Naive thymus-derived CD4-positive, alpha-beta T cell (primary cell): Measurements from ENCODE around the gene DAPK3. TPM values are rescaled to one million over a fixed set of nuclear protein-coding genes. Genes with fewer than 3 reads are reported as not detected.
"Not testable (repeated sequence)": the region's sequence is repeated elsewhere in the genome, so short reads cannot be mapped to it uniquely, and the experiment has no call there.

Source experiments
- ATAC-seq: fragments of 150-1000 bp; cut with Tn5 transposase; 2 replicates; pipeline ENCODE4 v1.10.0; 2021; ENCODE audit warnings: mild to moderate bottlenecking, moderate library complexity
- CTCF ChIA-PET: fragments of 350-600 bp; sonication (Branson Sonifier 250); formaldehyde crosslinking; loops from one replicate; lab custom pipeline; 2021; ENCODE audit warnings: antibody characterized with exemption; lab: Charles Lee
- POLR2A ChIA-PET: fragments of 350-600 bp; sonication (Branson Sonifier 250); formaldehyde crosslinking; loops from one replicate; lab custom pipeline; 2021; ENCODE audit warnings: antibody characterized with exemption, inconsistent platforms; lab: Charles Lee
- DNase-seq, 9 donors: peaks; one replicate each; pipeline versions ENCODE4 v3.0.0 to v3.0.0-alpha.2; 2020 to 2022; ENCODE audit warnings: mixed read lengths in 1 of 9
- H3K27ac ChIP-seq: one replicate; pipeline ENCODE4 v1.7.0; 2013; ENCODE audit warnings: mild to moderate bottlenecking, low read depth, low read length, moderate library complexity
- H3K27me3 ChIP-seq, 2 donors: one replicate each; pipeline ENCODE4 v1.7.0; 2013; ENCODE audit warnings: low read length in 2 of 2, mild to moderate bottlenecking in 2 of 2, moderate library complexity in 2 of 2; ENCODE audit not compliant: control insufficient read depth in 2 of 2, insufficient read depth in 2 of 2
- H3K36me3 ChIP-seq, 3 experiments: 1 replicate in 2 of 3; 2 replicates in 1 of 3; pipeline ENCODE4 v1.7.0; 2013; ENCODE audit warnings: low read length in 3 of 3, mild to moderate bottlenecking in 3 of 3, moderate library complexity in 1 of 3; ENCODE audit not compliant: insufficient read depth in 3 of 3, control insufficient read depth in 2 of 3
- H3K4me1 ChIP-seq, 2 donors: one replicate each; pipeline ENCODE4 v1.7.0; 2013; ENCODE audit warnings: low read length in 2 of 2, mild to moderate bottlenecking in 2 of 2, moderate library complexity in 1 of 2; ENCODE audit not compliant: control insufficient read depth in 2 of 2, insufficient read depth in 2 of 2
- H3K4me3 ChIP-seq: 2 replicates; pipeline ENCODE4 v1.7.0; 2013; ENCODE audit warnings: mild to moderate bottlenecking, low read length
- H3K9me3 ChIP-seq, 3 experiments: 1 replicate in 2 of 3; 2 replicates in 1 of 3; pipeline ENCODE4 v1.7.0; 2013; ENCODE audit warnings: low read length in 3 of 3; ENCODE audit not compliant: control insufficient read depth in 2 of 3
- H3K27ac Mint-ChIP-seq, 9 donors: one replicate each; pipeline ENCODE4 v1.8.0; 2020 to 2022; ENCODE audit warnings: mixed read lengths in 9 of 9, mild to moderate bottlenecking in 8 of 9, moderate library complexity in 5 of 9, inconsistent platforms in 2 of 9
- H3K27me3 Mint-ChIP-seq, 5 donors: one replicate each; pipeline ENCODE4 v1.8.0; 2021 to 2022; ENCODE audit warnings: mixed read lengths in 5 of 5, mild to moderate bottlenecking in 1 of 5
- H3K36me3 Mint-ChIP-seq, 5 donors: one replicate each; pipeline ENCODE4 v1.8.0; 2020 to 2022; ENCODE audit warnings: mixed read lengths in 5 of 5, mild to moderate bottlenecking in 3 of 5, inconsistent platforms in 1 of 5
- H3K4me1 Mint-ChIP-seq, 7 donors: one replicate each; pipeline ENCODE4 v1.8.0; 2020 to 2022; ENCODE audit warnings: mixed read lengths in 7 of 7, mild to moderate bottlenecking in 3 of 7, inconsistent platforms in 1 of 7
- H3K4me3 Mint-ChIP-seq, 10 donors: one replicate each; pipeline ENCODE4 v1.8.0; 2020 to 2022; ENCODE audit warnings: mild to moderate bottlenecking in 10 of 10, mixed read lengths in 10 of 10, moderate library complexity in 6 of 10, inconsistent platforms in 2 of 10
- H3K9me3 Mint-ChIP-seq, 11 donors: one replicate each; pipeline ENCODE4 v1.8.0; 2020 to 2022; ENCODE audit warnings: mixed read lengths in 11 of 11, mild to moderate bottlenecking in 4 of 11, inconsistent platforms in 1 of 11, moderate library complexity in 1 of 11
- intact Hi-C, 2 donors: fragments of 100-400 bp; cut with micrococcal nuclease; formaldehyde crosslinking; loops; one replicate each; pipeline ENCODE4 v1.15.1; 2023
- polyA plus RNA-seq, 2 donors: library from polyadenylated mRNA; unstranded; fragments of 300-500 nt; fragmentation: Illumina TruSeq; gene quantifications; one replicate each; pipeline ENCODE4 v1.2.3, GENCODE V29; 2021
- total RNA-seq, 6 experiments: library from RNA in 5 of 6; stranded (reverse) in 5 of 6; gene quantifications; 1 replicate in 5 of 6; 2 replicates in 1 of 6; pipeline ENCODE4 v1.2.3 and lab custom pipeline; 2021 to 2026

Gene DAPK3
- total and polyA plus RNA-seq, 7 experiments from 2014 or later = 18.2 to 40.3 (median 33.9) TPM

DNA sequence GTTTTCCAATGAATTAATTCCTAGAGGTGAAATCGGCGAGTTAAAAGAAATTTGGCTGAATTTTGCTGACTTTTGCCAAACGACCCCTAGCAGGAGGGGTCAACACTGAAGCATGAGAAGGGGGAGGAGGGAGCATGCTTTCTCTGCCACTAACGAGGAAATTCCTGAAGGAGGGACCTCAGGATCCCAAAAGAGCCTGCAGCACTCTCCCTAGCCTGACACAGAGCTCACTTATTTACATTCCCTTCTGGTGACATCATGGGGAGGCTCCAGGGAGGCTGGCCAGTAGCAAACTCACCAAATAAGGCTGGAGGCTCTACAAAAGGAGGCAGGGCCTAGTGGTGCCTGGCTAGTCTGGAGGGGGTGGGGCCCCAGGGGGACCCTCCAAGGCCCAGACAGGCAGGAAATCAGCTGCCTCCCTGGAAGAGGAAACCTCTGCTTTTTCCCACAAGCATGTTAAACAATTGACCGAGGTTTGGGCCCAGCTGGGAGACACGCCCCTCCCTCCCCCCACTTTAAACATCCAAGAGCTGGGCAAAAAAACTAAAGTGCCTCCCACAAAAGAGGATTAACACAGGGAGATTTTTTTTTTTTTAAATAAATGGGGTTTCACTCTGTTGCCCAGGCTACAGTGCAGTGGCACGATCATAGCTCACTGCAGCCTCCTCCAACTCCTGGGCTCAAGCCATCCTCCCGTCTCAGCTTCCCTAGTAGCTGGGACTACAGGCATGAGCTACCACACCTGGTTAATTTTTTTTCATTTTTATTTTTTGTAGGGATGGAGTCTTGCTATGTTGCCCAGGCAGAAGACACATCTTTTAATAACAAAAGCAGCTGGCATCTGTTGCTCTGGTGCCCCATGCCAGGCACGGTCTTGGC lies 2.1 kb downstream of the DAPK3 start:
- Mint-ChIP-seq H3K27ac (peak overlapping the region in 4 of 9 donors; percentile 28 to 83 (median 53)), H3K4me1 (peaks cover 13 to 34% (median 29%) of the 10 kb centered on the region in 7 donors), H3K4me3 (peak overlapping the region in 9 of 10 donors; percentile 41 to 92 (median 89)), H3K27me3 (no peaks in the 10 kb centered on the region), H3K9me3 (no peaks in the 10 kb centered on the region), H3K36me3 (peaks cover 0 to 8% (median 4%) of the 10 kb centered on the region in 5 donors)
- Histone ChIP-seq H3K27ac (no peak overlapping the region), H3K9me3 (no peaks in the 10 kb centered on the region), H3K27me3 (no peaks in the 10 kb centered on the region), H3K4me3 (no peak overlapping the region), H3K36me3 (peaks cover 0 to 52% (median 0%) of the 10 kb centered on the region in 3 experiments), H3K4me1 (peaks cover 13 to 16% of the 10 kb centered on the region in 2 donors)
- ChIA-PET CTCF (interaction anchor here (1.1 to 1.2 kb wide), 2 partner anchors 19 to 22 kb away, joined by 4 read pairs; no protein-coding TSS in a partner anchor), POLR2A (interaction anchor here (1.4 kb wide), 1 partner anchor 16 kb away, joined by 9 read pairs; the partner anchor contains the start of gene EEF2)
- ATAC-seq (no peak), DNase-seq (no peak)
- intact Hi-C loops = no loop called here

- H3K9me3 ChIP-seq, intact Hi-C loops, H3K27ac Mint-ChIP-seq, H3K27me3 Mint-ChIP-seq, H3K4me3 ChIP-seq, H3K27me3 ChIP-seq, ATAC-seq, DNase-seq, POLR2A ChIA-PET, H3K27ac ChIP-seq, H3K9me3 Mint-ChIP-seq: not testable (repeated sequence)
- Mint-ChIP-seq H3K36me3 (peaks cover 0 to 12% (median 4%) of the 10 kb centered on the region in 5 donors), H3K4me3 (peak overlapping the region in 1 of 10 donors; percentile 59), H3K4me1 (peaks cover 13 to 34% (median 29%) of the 10 kb centered on the region in 7 donors)
- CTCF ChIA-PET = interaction anchor here (1.1 kb wide), 1 partner anchor 22 kb away, joined by 4 read pairs; no protein-coding TSS in a partner anchor
- Histone ChIP-seq H3K4me1 (peaks cover 13 to 16% of the 10 kb centered on the region in 2 donors), H3K36me3 (peaks cover 0 to 60% (median 0%) of the 10 kb centered on the region in 3 experiments)
These were observed 2.9 kb downstream of the DAPK3 start for GRCh38 chr19:3967983-3968382.

DNA sequence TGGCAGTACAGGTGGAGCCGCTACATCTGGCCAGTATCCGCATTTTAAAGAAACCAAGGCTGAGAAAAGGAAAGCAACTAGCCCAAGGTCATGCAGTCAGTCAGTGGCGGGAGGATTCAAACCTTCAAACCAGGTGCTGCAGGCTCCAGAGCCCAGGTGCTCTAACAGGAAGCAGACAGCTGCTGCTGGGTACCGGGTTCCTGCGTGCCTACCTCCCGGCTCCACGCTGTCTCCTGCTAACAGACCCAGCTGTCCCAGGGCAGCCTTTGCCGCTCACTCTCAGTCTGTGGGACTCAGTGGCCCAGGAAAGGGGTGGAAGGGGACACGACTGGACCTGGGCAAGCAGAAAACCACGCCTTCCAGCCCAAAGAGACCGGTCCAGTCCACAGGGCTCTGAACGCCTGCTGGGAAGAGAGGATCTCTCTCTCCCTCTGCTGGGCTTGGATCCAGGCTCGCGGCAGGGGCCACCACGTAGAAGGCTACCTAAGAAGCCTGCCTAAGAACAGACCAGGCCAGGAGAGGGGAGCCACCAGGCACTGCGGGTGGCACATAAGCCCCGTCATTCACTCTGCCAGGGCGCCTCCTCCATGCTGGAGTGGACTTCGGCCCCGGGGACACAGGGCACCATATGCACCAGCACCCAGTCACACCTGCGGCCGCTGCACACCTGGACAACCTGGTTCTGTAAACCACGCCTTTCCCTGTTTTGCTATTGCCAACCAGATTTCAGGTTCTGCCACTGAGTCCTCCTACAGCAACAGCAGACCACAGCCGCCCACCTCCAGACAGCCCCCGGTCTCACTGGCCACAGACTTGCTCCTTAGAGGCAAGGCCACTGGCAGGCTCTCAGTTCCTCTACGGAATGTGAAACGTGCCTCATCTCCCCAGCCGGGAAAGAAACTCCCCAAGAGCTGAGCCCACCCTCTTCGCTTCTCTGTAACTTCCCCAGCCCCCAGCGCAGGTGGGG lies 4.6 kb downstream of the DAPK3 start:
- intact Hi-C loops = no loop called here
- POLR2A ChIA-PET = no interaction called here
- Histone ChIP-seq H3K4me3 (no peak overlapping the region), H3K27ac (no peak overlapping the region), H3K27me3 (no peaks in the 10 kb centered on the region), H3K4me1 (peaks cover 13 to 14% of the 10 kb centered on the region in 2 donors), H3K36me3 (peaks cover 0 to 74% (median 4%) of the 10 kb centered on the region in 3 experiments), H3K9me3 (no peaks in the 10 kb centered on the region)
- ATAC-seq (no peak), DNase-seq (no peak)
- Mint-ChIP-seq H3K4me3 (peak overlapping the region in 1 of 10 donors; percentile 41), H3K36me3 (peaks cover 0 to 20% (median 5%) of the 10 kb centered on the region in 5 donors), H3K9me3 (no peaks in the 10 kb centered on the region), H3K4me1 (peaks cover 13 to 32% (median 27%) of the 10 kb centered on the region in 7 donors), H3K27me3 (no peaks in the 10 kb centered on the region), H3K27ac (peak overlapping the region in 1 of 9 donors; percentile 62)
- CTCF ChIA-PET = no interaction called here

DNA sequence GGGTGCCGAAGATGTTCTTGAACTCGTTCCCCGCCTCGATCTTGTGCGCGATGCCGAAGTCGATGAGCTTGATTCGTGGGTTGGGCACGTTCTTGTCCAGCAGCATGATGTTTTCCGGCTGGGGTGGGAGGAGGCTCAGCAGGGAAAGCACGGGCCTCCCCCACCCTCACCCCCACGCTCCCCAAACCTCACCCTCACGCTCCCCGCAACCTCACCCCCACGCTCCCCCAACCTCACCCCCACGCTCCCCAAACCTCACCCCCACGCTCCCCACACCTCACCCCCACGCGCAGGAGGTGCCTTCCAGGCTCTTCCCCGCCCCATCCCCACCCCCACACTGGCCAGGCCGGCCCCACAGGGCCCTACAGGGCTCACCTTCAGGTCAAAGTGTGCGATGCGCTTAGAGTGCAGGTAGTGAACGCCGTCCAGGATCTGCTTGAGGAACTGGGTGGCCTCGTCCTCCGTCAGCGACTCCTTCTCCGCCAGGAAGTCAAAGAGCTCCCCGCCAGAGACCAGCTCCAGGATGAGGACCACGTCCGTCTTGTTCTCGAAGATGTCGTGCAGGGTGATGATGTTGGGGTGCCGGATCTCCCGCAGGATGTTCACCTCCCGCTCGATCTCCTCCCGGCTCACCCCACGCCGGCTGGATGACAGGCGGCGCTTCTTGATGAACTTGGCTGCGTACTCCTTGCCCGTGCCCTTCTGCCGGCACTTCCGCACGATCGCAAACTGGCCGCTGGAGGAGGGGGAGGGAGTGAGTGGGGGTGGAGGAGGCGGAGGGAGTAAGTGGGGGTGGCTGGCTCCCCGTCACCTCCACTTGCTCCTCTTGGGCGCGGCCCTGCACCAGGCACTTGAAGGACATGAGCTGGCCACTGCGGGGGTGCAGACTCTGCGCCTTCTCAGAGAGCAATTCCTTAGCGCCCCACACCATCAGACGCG lies 6.4 kb downstream of the DAPK3 start:
- Histone ChIP-seq H3K27me3 (no peaks in the 10 kb centered on the region), H3K27ac (no peak overlapping the region), H3K4me1 (peaks cover 2 to 4% of the 10 kb centered on the region in 2 donors), H3K9me3 (no peaks in the 10 kb centered on the region), H3K36me3 (peaks cover 0 to 87% (median 4%) of the 10 kb centered on the region in 3 experiments), H3K4me3 (no peak overlapping the region)
- peaks cover 0 to 16% (median 4%) of the 10 kb centered on the region in 5 donors for H3K36me3 Mint-ChIP-seq
- ATAC-seq (no peak), DNase-seq (no peak)
- no peak overlapping the region for H3K27ac Mint-ChIP-seq
- ChIA-PET POLR2A (interaction anchor here (0.6 kb wide), 1 partner anchor 626 kb away, joined by 3 read pairs; no protein-coding TSS in a partner anchor), CTCF (no interaction called here)
- intact Hi-C loops = no loop called here
- H3K4me1 Mint-ChIP-seq = peaks cover 3 to 18% (median 15%) of the 10 kb centered on the region in 7 donors
- H3K27me3 Mint-ChIP-seq = no peaks in the 10 kb centered on the region
- no peak overlapping the region for H3K4me3 Mint-ChIP-seq
- no peaks in the 10 kb centered on the region for H3K9me3 Mint-ChIP-seq

DNA sequence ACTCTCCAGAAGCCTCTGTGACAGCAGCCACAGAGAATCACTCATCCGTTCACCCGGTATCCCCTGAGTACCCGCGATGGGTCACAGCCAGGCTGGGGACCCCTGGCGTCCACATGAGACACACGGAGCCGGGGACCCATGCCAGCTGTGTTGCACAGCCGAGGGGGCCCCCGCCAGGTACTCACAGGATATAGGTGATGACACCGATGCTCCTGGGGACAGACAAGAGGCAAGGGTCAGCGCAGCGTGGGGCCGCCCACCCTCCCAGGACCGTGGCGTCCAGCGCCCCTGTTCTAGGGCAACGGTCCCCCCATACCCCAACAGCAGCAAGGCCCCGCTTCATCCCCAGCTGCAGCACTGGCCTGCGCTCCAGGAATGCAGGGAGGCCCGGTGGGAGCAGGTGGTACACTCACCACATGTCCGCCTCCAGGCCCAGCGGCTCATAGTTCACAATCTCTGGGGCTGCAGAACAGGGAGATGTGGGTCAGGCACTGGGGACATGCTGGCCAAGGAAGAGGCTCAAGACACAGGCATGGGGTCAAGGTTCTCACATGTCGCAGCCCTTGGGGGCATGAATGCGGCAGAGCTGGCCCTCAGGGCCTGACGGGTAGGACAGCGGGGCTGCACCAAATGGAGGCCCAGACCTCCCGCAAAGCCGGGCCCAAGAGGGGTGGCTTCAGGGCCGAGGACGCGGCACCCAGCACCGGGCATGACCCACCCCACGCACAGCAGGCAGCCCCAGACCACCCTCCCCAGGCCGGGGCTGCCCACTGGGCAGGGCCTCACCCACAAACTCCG lies 7.2 kb downstream of the DAPK3 start:
- DNase-seq = no peak
- no peak overlapping the region for H3K27ac ChIP-seq
- ChIA-PET CTCF (no interaction called here), POLR2A (interaction anchor here (0.6 to 1.2 kb wide), 2 partner anchors 12 to 625 kb away, joined by 3 read pairs; no protein-coding TSS in a partner anchor)
- Mint-ChIP-seq H3K9me3 (no peaks in the 10 kb centered on the region), H3K4me3 (no peak overlapping the region), H3K4me1 (peaks cover 0 to 12% (median 8%) of the 10 kb centered on the region in 7 donors), H3K36me3 (peaks cover 0 to 16% (median 2%) of the 10 kb centered on the region in 5 donors), H3K27me3 (no peaks in the 10 kb centered on the region), H3K27ac (no peak overlapping the region)
- no peaks in the 10 kb centered on the region for H3K4me1 ChIP-seq
- intact Hi-C loops = no loop called here
- H3K9me3 ChIP-seq = no peaks in the 10 kb centered on the region
- H3K4me3 ChIP-seq = no peak overlapping the region
- H3K27me3 ChIP-seq = no peaks in the 10 kb centered on the region
- H3K36me3 ChIP-seq = peaks cover 0 to 87% (median 4%) of the 10 kb centered on the region in 3 experiments
- no peak for ATAC-seq
